ENCODE measurements around the gene CYB561D1. TPM values are rescaled to one million over a fixed set of nuclear protein-coding genes. Genes with fewer than 3 reads are reported as not detected.

CYB561D1 gene
- total and polyA plus RNA-seq, 2 of the 8 experiments (the other 6 are each of a cell fraction or from before 2014, with no cell fraction given), result 3.6 to 3.8 TPM

DNA sequence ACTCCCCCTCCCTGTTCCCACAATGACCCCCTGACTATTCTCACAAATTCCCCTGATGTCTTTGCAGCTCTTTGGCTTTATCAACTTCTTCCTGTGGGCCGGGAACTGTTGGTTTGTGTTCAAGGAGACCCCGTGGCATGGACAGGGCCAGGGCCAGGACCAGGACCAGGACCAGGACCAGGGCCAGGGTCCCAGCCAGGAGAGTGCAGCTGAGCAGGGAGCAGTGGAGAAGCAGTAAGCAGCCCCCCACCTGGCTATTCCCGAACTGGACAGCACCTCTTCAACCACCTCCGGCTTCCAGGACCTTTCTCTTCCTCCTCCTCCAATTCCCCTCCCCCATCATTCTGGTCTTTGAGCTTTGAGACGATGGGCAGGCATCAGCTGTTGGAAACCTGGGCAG lies 14.6 kb upstream of the CYB561D1 start (continued):
- TF ChIP-seq, protein P1, sequence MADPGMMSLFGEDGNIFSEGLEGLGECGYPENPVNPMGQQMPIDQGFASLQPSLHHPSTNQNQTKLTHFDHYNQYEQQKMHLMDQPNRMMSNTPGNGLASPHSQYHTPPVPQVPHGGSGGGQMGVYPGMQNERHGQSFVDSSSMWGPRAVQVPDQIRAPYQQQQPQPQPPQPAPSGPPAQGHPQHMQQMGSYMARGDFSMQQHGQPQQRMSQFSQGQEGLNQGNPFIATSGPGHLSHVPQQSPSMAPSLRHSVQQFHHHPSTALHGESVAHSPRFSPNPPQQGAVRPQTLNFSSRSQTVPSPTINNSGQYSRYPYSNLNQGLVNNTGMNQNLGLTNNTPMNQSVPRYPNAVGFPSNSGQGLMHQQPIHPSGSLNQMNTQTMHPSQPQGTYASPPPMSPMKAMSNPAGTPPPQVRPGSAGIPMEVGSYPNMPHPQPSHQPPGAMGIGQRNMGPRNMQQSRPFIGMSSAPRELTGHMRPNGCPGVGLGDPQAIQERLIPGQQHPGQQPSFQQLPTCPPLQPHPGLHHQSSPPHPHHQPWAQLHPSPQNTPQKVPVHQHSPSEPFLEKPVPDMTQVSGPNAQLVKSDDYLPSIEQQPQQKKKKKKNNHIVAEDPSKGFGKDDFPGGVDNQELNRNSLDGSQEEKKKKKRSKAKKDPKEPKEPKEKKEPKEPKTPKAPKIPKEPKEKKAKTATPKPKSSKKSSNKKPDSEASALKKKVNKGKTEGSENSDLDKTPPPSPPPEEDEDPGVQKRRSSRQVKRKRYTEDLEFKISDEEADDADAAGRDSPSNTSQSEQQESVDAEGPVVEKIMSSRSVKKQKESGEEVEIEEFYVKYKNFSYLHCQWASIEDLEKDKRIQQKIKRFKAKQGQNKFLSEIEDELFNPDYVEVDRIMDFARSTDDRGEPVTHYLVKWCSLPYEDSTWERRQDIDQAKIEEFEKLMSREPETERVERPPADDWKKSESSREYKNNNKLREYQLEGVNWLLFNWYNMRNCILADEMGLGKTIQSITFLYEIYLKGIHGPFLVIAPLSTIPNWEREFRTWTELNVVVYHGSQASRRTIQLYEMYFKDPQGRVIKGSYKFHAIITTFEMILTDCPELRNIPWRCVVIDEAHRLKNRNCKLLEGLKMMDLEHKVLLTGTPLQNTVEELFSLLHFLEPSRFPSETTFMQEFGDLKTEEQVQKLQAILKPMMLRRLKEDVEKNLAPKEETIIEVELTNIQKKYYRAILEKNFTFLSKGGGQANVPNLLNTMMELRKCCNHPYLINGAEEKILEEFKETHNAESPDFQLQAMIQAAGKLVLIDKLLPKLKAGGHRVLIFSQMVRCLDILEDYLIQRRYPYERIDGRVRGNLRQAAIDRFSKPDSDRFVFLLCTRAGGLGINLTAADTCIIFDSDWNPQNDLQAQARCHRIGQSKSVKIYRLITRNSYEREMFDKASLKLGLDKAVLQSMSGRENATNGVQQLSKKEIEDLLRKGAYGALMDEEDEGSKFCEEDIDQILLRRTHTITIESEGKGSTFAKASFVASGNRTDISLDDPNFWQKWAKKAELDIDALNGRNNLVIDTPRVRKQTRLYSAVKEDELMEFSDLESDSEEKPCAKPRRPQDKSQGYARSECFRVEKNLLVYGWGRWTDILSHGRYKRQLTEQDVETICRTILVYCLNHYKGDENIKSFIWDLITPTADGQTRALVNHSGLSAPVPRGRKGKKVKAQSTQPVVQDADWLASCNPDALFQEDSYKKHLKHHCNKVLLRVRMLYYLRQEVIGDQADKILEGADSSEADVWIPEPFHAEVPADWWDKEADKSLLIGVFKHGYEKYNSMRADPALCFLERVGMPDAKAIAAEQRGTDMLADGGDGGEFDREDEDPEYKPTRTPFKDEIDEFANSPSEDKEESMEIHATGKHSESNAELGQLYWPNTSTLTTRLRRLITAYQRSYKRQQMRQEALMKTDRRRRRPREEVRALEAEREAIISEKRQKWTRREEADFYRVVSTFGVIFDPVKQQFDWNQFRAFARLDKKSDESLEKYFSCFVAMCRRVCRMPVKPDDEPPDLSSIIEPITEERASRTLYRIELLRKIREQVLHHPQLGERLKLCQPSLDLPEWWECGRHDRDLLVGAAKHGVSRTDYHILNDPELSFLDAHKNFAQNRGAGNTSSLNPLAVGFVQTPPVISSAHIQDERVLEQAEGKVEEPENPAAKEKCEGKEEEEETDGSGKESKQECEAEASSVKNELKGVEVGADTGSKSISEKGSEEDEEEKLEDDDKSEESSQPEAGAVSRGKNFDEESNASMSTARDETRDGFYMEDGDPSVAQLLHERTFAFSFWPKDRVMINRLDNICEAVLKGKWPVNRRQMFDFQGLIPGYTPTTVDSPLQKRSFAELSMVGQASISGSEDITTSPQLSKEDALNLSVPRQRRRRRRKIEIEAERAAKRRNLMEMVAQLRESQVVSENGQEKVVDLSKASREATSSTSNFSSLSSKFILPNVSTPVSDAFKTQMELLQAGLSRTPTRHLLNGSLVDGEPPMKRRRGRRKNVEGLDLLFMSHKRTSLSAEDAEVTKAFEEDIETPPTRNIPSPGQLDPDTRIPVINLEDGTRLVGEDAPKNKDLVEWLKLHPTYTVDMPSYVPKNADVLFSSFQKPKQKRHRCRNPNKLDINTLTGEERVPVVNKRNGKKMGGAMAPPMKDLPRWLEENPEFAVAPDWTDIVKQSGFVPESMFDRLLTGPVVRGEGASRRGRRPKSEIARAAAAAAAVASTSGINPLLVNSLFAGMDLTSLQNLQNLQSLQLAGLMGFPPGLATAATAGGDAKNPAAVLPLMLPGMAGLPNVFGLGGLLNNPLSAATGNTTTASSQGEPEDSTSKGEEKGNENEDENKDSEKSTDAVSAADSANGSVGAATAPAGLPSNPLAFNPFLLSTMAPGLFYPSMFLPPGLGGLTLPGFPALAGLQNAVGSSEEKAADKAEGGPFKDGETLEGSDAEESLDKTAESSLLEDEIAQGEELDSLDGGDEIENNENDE (IDR thresholded peaks at IDR 0.05; ENCODE audit: insufficient replicate concordance, low read length), result no peak
- TF ChIP-seq HDAC2 (IDR thresholded peaks at IDR 0.05; ENCODE audit: borderline replicate concordance in 1 of 2, low read depth in 2 of 2, low read length in 2 of 2) (no peak), SP2 (IDR thresholded peaks at IDR 0.05; ENCODE audit: low read length) (no peak), SP4 (IDR thresholded peaks at IDR 0.05; ENCODE audit: low read length) (no peak), NANOG (IDR thresholded peaks at IDR 0.05; ENCODE audit: insufficient read depth, low read depth, low read length, poor library complexity, severe bottlenecking) (no peak), EZH2 (IDR thresholded peaks at IDR 0.05; ENCODE audit: low read depth, low read length, severe bottlenecking) (no peak), RAD21 (IDR thresholded peaks at IDR 0.05 in 1 of 2, conservative IDR thresholded peaks at IDR 0.05 in 1 of 2; ENCODE audit: low read depth in 2 of 2, low read length in 2 of 2) (no peak), CEBPB (IDR thresholded peaks at IDR 0.05; ENCODE audit: low read depth, low read length) (no peak)
- TF ChIP-seq, protein P2, sequence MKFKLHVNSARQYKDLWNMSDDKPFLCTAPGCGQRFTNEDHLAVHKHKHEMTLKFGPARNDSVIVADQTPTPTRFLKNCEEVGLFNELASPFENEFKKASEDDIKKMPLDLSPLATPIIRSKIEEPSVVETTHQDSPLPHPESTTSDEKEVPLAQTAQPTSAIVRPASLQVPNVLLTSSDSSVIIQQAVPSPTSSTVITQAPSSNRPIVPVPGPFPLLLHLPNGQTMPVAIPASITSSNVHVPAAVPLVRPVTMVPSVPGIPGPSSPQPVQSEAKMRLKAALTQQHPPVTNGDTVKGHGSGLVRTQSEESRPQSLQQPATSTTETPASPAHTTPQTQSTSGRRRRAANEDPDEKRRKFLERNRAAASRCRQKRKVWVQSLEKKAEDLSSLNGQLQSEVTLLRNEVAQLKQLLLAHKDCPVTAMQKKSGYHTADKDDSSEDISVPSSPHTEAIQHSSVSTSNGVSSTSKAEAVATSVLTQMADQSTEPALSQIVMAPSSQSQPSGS (IDR thresholded peaks at IDR 0.05; ENCODE audit: low read length), result no peak

Measured in H1 (cell line).